HepG2 (cell line): ENCODE results near the gene RPTOR. TPM values are rescaled to one million over a fixed set of nuclear protein-coding genes. Genes with fewer than 3 reads are reported as not detected.

Source experiments
- BCL6 ChIP-seq: IDR thresholded peaks from 2 replicates; pipeline ENCODE4 v1.6.1; 2016; ENCODE audit warnings: missing genetic modification reagents, missing compliant biosample characterization
- CEBPG ChIP-seq: IDR thresholded peaks from 2 replicates; pipeline ENCODE4 v1.6.1; 2016
- FLYWCH1 ChIP-seq: sonication (generic); formaldehyde crosslinking; IDR thresholded peaks from 2 replicates; pipeline ENCODE4 v1.8.1; 2023; ENCODE audit warnings: mild to moderate bottlenecking, missing genetic modification reagents
- FOXC1 ChIP-seq: sonication (generic); formaldehyde crosslinking; IDR thresholded peaks from 2 replicates; pipeline ENCODE4 v1.8.0; 2022; ENCODE audit warnings: mild to moderate bottlenecking, missing genetic modification reagents, borderline replicate concordance
- GTF3A ChIP-seq: sonication (generic); formaldehyde crosslinking; conservative IDR thresholded peaks from 2 replicates; pipeline ENCODE4 v1.4.0; 2020; ENCODE audit warnings: mild to moderate bottlenecking, missing genetic modification reagents
- HNRNPH1 ChIP-seq: fragments of 200-400 bp; formaldehyde crosslinking; optimal IDR thresholded peaks from 2 replicates; pipeline ENCODE3; 2017; ENCODE audit warnings: mild to moderate bottlenecking, low read depth, low read length
- IRX3 ChIP-seq: sonication (generic); formaldehyde crosslinking; IDR thresholded peaks from 2 replicates; pipeline ENCODE4 v1.8.1; 2023; ENCODE audit warnings: mild to moderate bottlenecking, low read depth, missing genetic modification reagents, borderline replicate concordance
- KLF9 ChIP-seq: IDR thresholded peaks from 2 replicates; pipeline ENCODE4 v1.6.1; 2016; ENCODE audit warnings: low read depth
- MEIS1 ChIP-seq: sonication (generic); formaldehyde crosslinking; IDR thresholded peaks from 2 replicates; pipeline ENCODE4 v1.9.0; 2021; ENCODE audit warnings: mild to moderate bottlenecking, missing genetic modification reagents, moderate library complexity, borderline replicate concordance
- MIXL1 ChIP-seq: IDR thresholded peaks from 2 replicates; pipeline ENCODE4 v1.6.1; 2016
- MYNN ChIP-seq: sonication (generic); formaldehyde crosslinking; IDR thresholded peaks from 2 replicates; pipeline ENCODE4 v1.4.0; 2020; ENCODE audit warnings: mild to moderate bottlenecking, low read depth, missing genetic modification reagents
- NFE2L2 ChIP-seq: fragments of 150-350 bp; IDR thresholded peaks from 2 replicates; pipeline ENCODE4 v1.6.1; 2014; ENCODE audit warnings: low read length
- PAX8 ChIP-seq: sonication (generic); formaldehyde crosslinking; IDR thresholded peaks from 2 replicates; pipeline ENCODE4 v1.8.0; 2022; ENCODE audit warnings: mild to moderate bottlenecking, missing genetic modification reagents, borderline replicate concordance
- PHF5A ChIP-seq: IDR thresholded peaks from one replicate; pipeline ENCODE4 v1.6.1; 2018; ENCODE audit warnings: low read depth, missing genetic modification reagents; ENCODE audit not compliant: unreplicated experiment
- RARA ChIP-seq: IDR thresholded peaks from 2 replicates; pipeline ENCODE4 v1.6.1; 2016; ENCODE audit warnings: missing genetic modification reagents, missing compliant biosample characterization
- SAP130 ChIP-seq: IDR thresholded peaks from 2 replicates; pipeline ENCODE4 v1.6.1; 2016; ENCODE audit warnings: low read depth
- SMAD1 ChIP-seq: sonication (generic); formaldehyde crosslinking; IDR thresholded peaks from 2 replicates; pipeline ENCODE4 v1.4.0; 2020; ENCODE audit warnings: missing genetic modification reagents, low read depth, mild to moderate bottlenecking, borderline replicate concordance
- SMC3 ChIP-seq: IDR thresholded peaks from 2 replicates; pipeline ENCODE4 v1.6.1; 2011; ENCODE audit warnings: low read length, improper control_type of control experiment
- SRSF4 ChIP-seq: fragments of 200-400 bp; formaldehyde crosslinking; IDR thresholded peaks from one replicate; pipeline ENCODE4 v1.6.1; 2018; ENCODE audit warnings: mild to moderate bottlenecking, low read depth, low read length, moderate library complexity; ENCODE audit not compliant: poor library complexity, severe bottlenecking
- STAG1 ChIP-seq: sonication (generic); formaldehyde crosslinking; IDR thresholded peaks from 2 replicates; pipeline ENCODE4 v1.4.0; 2020; ENCODE audit warnings: missing genetic modification reagents
- TCF7L2 ChIP-seq: IDR thresholded peaks from 2 replicates; pipeline ENCODE4 v1.6.1; 2011; ENCODE audit warnings: mild to moderate bottlenecking, low read depth, low read length, moderate library complexity
- ZBTB42 ChIP-seq: sonication (generic); formaldehyde crosslinking; IDR thresholded peaks from 2 replicates; pipeline ENCODE4 v1.5.0; 2020; ENCODE audit warnings: mild to moderate bottlenecking, missing genetic modification reagents
- ZBTB49 ChIP-seq: sonication (generic); formaldehyde crosslinking; IDR thresholded peaks from 2 replicates; pipeline ENCODE4 v1.4.0; 2020; ENCODE audit warnings: missing genetic modification reagents, borderline replicate concordance
- ZNF256 ChIP-seq: sonication (generic); formaldehyde crosslinking; conservative IDR thresholded peaks from 2 replicates; pipeline ENCODE4 v1.4.0; 2020; ENCODE audit warnings: missing genetic modification reagents
- ZNF577 ChIP-seq: sonication (generic); formaldehyde crosslinking; IDR thresholded peaks from 2 replicates; pipeline ENCODE4 v1.4.0; 2020; ENCODE audit warnings: mild to moderate bottlenecking, low read depth, missing genetic modification reagents, borderline replicate concordance
- ZNF619 ChIP-seq: sonication (generic); formaldehyde crosslinking; IDR thresholded peaks from 2 replicates; pipeline ENCODE4 v1.4.0; 2020; ENCODE audit warnings: mild to moderate bottlenecking, missing genetic modification reagents
- ZNF724P ChIP-seq: sonication (generic); formaldehyde crosslinking; IDR thresholded peaks from 2 replicates; pipeline ENCODE4 v1.8.0; 2022; ENCODE audit warnings: missing genetic modification reagents, borderline replicate concordance
- ZNF737 ChIP-seq: sonication (generic); formaldehyde crosslinking; IDR thresholded peaks from 2 replicates; pipeline ENCODE4 v1.5.0; 2020; ENCODE audit warnings: missing genetic modification reagents, mild to moderate bottlenecking, borderline replicate concordance
- ZNF784 ChIP-seq: sonication (generic); formaldehyde crosslinking; IDR thresholded peaks from 2 replicates; pipeline ENCODE4 v1.5.1; 2020; ENCODE audit warnings: missing genetic modification reagents, mild to moderate bottlenecking, borderline replicate concordance
- ZSCAN21 ChIP-seq: sonication (generic); formaldehyde crosslinking; IDR thresholded peaks from 2 replicates; pipeline ENCODE4 v1.8.0; 2022; ENCODE audit warnings: mild to moderate bottlenecking, missing genetic modification reagents, moderate library complexity, borderline replicate concordance
- polyA plus RNA-seq, 8 experiments: library from polyadenylated mRNA; depleted of rRNA in 3 of 8; stranded (reverse) in 7 of 8; unstranded in 1 of 8; fragments of >200 nt; fragmentation: Illumina TruSeq in 4 of 8; extraction: Trizol in 4 of 8; gene quantifications; 2 replicates each; pipeline versions ENCODE4 v1.2.1 to v1.2.3, GENCODE V29; 2011 to 2016; ENCODE audit warnings: low read depth in 4 of 8, missing spikeins in 1 of 8, mixed read lengths in 1 of 8; ENCODE audit not compliant: insufficient read depth in 1 of 8
- total RNA-seq, 5 experiments: library from RNA; depleted of rRNA; stranded (reverse); fragments of >200 nt; fragmentation: Illumina TruSeq; extraction: Trizol; gene quantifications; 2 replicates each; pipeline ENCODE4 v1.2.3, GENCODE V29; 2016; ENCODE audit warnings: low read depth in 1 of 5

RPTOR gene
- total and polyA plus RNA-seq, 2 of the 13 experiments (the other 11 are each of a cell fraction or from before 2014, with no cell fraction given): 6.6 to 25.3 TPM

- TF ChIP-seq MEIS1 (CRISPR knock-in tag): 0 out of 2 replicates have a peak, but pooled peaks have one; percentile 38
- TF ChIP-seq ZBTB49 (CRISPR knock-in tag): no peak
- TF ChIP-seq GTF3A: no peak
- TF ChIP-seq FLYWCH1 (CRISPR knock-in tag): no peak
- no peak for TF ChIP-seq ZNF577 (CRISPR knock-in tag)
- TF ChIP-seq BCL6: no peak
- TF ChIP-seq KLF9 (CRISPR knock-in tag): no peak
- no peak for TF ChIP-seq PAX8 (CRISPR knock-in tag)
- no peak for TF ChIP-seq MIXL1
- no peak for TF ChIP-seq ZNF256
- no peak for TF ChIP-seq HNRNPH1
- no peak for TF ChIP-seq PHF5A
- no peak for TF ChIP-seq ZBTB42 (CRISPR knock-in tag)
- no peak for TF ChIP-seq CEBPG
- TF ChIP-seq SMAD1: no peak
- TF ChIP-seq ZSCAN21 (CRISPR knock-in tag): peak; percentile 13; the same call in 1 of the 2 replicates
- TF ChIP-seq ZNF619 (CRISPR knock-in tag): no peak
- TF ChIP-seq SAP130 (CRISPR knock-in tag): no peak
- no peak for TF ChIP-seq IRX3 (CRISPR knock-in tag)
- no peak for TF ChIP-seq ZNF724P (CRISPR knock-in tag)
- no peak for TF ChIP-seq MYNN (CRISPR knock-in tag)
- no peak for TF ChIP-seq RARA (CRISPR knock-in tag)
- TF ChIP-seq SRSF4: no peak
- TF ChIP-seq TCF7L2: no peak
- no peak for TF ChIP-seq NFE2L2
- no peak for TF ChIP-seq FOXC1 (CRISPR knock-in tag)
- TF ChIP-seq SMC3: 0 out of 2 replicates have a peak, but pooled peaks have one; percentile 6
- peak; percentile 77 for TF ChIP-seq STAG1
- peak; percentile 40; the same call in 1 of the 2 replicates for TF ChIP-seq ZNF737 (CRISPR knock-in tag)
- no peak for TF ChIP-seq ZNF784 (CRISPR knock-in tag)
Measured at GRCh38 chr17:80511222-80512180, 33.1 kb upstream of the RPTOR start (continued).
